ENCODE measurements around the gene GLI2. TPM values are rescaled to one million over a fixed set of nuclear protein-coding genes. Genes with fewer than 3 reads are reported as not detected.

Gene GLI2
- total RNA-seq, 4 donors from 2014 or later = 7.1 to 25.3 (median 11.8) TPM

GRCh38 chr2:120732506-120733237, 3.0 kb upstream of the GLI2 start:
- peak; percentile 75 for DNase-seq (ENCODE audit: extremely low spot score)
- Histone ChIP-seq H3K4me1 (peaks cover 12 to 63% (median 52%) of the 10 kb centered on the region in 4 donors), H3K27ac (replicated peaks in 1 of 4) (peak overlapping the region; percentile 87 to 94 (median 92)), H3K27me3 (peaks cover 0 to 32% (median 0%) of the 10 kb centered on the region in 4 donors), H3K36me3 (no peaks in the 10 kb centered on the region), H3K9me3 (no peaks in the 10 kb centered on the region), H3K4me3 (no peak overlapping the region)
- intact Hi-C loops (cut with DNase I) = no loop called here
- WGBS = 78% methylated on average over 14 of the region's 14 CpGs
- TF ChIP-seq EP300 (IDR thresholded peaks at IDR 0.05) = no peak
- TF ChIP-seq, protein P1, sequence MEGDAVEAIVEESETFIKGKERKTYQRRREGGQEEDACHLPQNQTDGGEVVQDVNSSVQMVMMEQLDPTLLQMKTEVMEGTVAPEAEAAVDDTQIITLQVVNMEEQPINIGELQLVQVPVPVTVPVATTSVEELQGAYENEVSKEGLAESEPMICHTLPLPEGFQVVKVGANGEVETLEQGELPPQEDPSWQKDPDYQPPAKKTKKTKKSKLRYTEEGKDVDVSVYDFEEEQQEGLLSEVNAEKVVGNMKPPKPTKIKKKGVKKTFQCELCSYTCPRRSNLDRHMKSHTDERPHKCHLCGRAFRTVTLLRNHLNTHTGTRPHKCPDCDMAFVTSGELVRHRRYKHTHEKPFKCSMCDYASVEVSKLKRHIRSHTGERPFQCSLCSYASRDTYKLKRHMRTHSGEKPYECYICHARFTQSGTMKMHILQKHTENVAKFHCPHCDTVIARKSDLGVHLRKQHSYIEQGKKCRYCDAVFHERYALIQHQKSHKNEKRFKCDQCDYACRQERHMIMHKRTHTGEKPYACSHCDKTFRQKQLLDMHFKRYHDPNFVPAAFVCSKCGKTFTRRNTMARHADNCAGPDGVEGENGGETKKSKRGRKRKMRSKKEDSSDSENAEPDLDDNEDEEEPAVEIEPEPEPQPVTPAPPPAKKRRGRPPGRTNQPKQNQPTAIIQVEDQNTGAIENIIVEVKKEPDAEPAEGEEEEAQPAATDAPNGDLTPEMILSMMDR (IDR thresholded peaks at IDR 0.05) = no peak
- no peak for TF ChIP-seq POLR2AphosphoS5 (IDR thresholded peaks at IDR 0.05)
- no peak for TF ChIP-seq POLR2A (IDR thresholded peaks at IDR 0.05; ENCODE audit: low read depth)

DNA sequence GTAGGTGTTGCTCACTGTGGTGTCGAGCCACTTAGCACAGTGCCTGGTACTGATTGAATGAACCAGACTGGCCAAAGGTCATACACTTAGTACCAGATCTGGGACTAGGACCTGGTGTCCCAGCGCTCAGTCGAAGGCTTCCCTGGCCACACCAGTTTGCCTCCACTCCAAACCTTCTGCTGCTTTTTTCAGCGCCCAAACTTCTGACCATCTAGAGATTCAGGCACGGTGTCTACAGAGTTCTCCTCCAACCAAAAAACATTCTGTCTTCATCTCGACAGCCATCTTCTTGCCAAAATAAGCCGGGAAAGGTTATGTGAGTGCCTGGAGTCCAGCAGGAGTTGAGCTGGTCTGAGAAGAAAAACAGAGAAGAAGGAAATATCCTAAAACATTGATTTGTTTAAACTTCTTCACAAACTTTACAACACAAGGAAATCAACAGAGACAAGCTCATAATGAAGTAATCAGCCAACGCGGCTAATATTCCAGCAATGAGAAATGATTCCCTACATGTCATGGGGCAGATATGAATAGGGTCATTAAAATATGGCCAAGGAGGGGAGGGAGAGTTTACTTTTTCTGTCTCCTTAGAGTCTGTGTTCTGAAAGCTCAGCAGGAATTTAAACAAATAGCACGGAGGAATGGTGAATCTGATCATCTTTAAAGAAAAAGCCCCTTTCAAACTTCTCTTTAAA, 2.3 kb upstream of the GLI2 start:
- WGBS = 36% methylated on average over 10 of the region's 10 CpGs
- peak in 1 of 2 donors; percentile 6 for TF ChIP-seq POLR2AphosphoS5 (IDR thresholded peaks at IDR 0.05)
- TF ChIP-seq, protein P1 (IDR thresholded peaks at IDR 0.05) = no peak
- TF ChIP-seq EP300 (IDR thresholded peaks at IDR 0.05) = no peak
- no peak for TF ChIP-seq POLR2A (IDR thresholded peaks at IDR 0.05; ENCODE audit: low read depth)
- Histone ChIP-seq H3K4me1 (peaks cover 12 to 70% (median 59%) of the 10 kb centered on the region in 4 donors), H3K4me3 (peak overlapping the region in 3 of 4 donors; percentile 10 to 15 (median 12)), H3K9me3 (no peaks in the 10 kb centered on the region), H3K27me3 (peaks cover 0 to 32% (median 0%) of the 10 kb centered on the region in 4 donors), H3K27ac (replicated peaks in 1 of 4) (peak overlapping the region; percentile 87 to 94 (median 92)), H3K36me3 (no peaks in the 10 kb centered on the region)
- intact Hi-C loops (cut with DNase I) = no loop called here
- DNase-seq (ENCODE audit: extremely low spot score) = peak; percentile 84

- H3K4me3 ChIP-seq = peak overlapping the region; percentile 70 to 81 (median 74)
- WGBS = 21% methylated on average over 33 of the region's 40 CpGs
These were observed 577 bp upstream of the GLI2 start for GRCh38 chr2:120734930-120735651.

DNA sequence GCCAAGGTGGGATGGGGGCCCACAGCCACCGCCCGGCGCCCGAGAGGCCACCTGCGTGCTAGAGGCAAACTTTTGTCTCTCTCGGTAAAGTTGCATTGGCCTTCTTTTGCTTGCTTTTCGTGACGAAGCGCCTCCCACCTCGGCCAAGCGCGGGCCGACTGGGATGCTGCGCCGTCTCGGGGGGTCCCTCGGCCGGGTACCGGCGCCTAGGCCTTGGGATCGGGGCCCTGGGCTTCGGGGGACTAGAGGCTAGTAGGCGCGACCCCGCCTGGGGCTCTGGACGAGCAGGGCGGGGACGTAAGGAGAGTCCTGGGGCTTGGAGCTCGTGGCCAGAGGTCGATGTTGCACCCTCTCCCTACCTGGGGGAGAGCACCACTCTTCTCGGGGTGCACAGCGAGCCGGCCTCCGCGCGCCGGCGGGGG, 545 bp downstream of the GLI2 start:
- H3K4me1 ChIP-seq = peaks cover 12 to 87% (median 78%) of the 10 kb centered on the region in 4 donors
- H3K27ac ChIP-seq (replicated peaks in 1 of 4) = peak overlapping the region; percentile 87 to 94 (median 92)

More at GRCh38 chr2:120734930-120735651, 577 bp upstream of the GLI2 start:
- H3K27me3 ChIP-seq = peaks cover 0 to 32% (median 0%) of the 10 kb centered on the region in 4 donors
- intact Hi-C loops (cut with DNase I) = loop anchor here (5.0 kb wide), 4 partner anchors 87 to 337 kb away; no protein-coding TSS in a partner anchor
- H3K4me1 ChIP-seq = peaks cover 12 to 79% (median 72%) of the 10 kb centered on the region in 4 donors
- H3K9me3 ChIP-seq = no peaks in the 10 kb centered on the region
- no peaks in the 10 kb centered on the region for H3K36me3 ChIP-seq
- peak; percentile 53 for DNase-seq (ENCODE audit: extremely low spot score)
- H3K27ac ChIP-seq (replicated peaks in 1 of 4) = peak overlapping the region; percentile 87 to 94 (median 92)
- TF ChIP-seq EP300 (IDR thresholded peaks at IDR 0.05) = no peak
- TF ChIP-seq, protein P1 (IDR thresholded peaks at IDR 0.05) = no peak
- no peak for TF ChIP-seq POLR2A (IDR thresholded peaks at IDR 0.05; ENCODE audit: low read depth)
- no peak for TF ChIP-seq POLR2AphosphoS5 (IDR thresholded peaks at IDR 0.05)

More for the DNA sequence above, 545 bp downstream of the GLI2 start:
- TF ChIP-seq EP300 (IDR thresholded peaks at IDR 0.05) (no peak), POLR2A (IDR thresholded peaks at IDR 0.05; ENCODE audit: low read depth) (no peak), POLR2AphosphoS5 (IDR thresholded peaks at IDR 0.05) (no peak)
- TF ChIP-seq, protein P1 (IDR thresholded peaks at IDR 0.05) = no peak
- Histone ChIP-seq H3K4me3 (peak overlapping the region; percentile 70 to 81 (median 74)), H3K9me3 (no peaks in the 10 kb centered on the region), H3K27me3 (peaks cover 0 to 34% (median 0%) of the 10 kb centered on the region in 4 donors), H3K36me3 (no peaks in the 10 kb centered on the region)
- WGBS = 0% methylated on average over 3 of the region's 38 CpGs
- intact Hi-C loops (cut with DNase I) = loop anchor here (5.0 kb wide), 4 partner anchors 86 to 336 kb away; no protein-coding TSS in a partner anchor
- DNase-seq (ENCODE audit: extremely low spot score) = peak; percentile 87
